Caco-2 (cell line): ENCODE measurements around the gene RBP5. TPM values are rescaled to one million over a fixed set of nuclear protein-coding genes. Genes with fewer than 3 reads are reported as not detected.

ENCODE experiments used
- BruUV-seq: library from RNA; stranded (reverse); fragments of 400-500 nt; replicated peaks from 2 replicates; lab custom pipeline; 2021; lab: Mats Ljungman, UMichigan
- CTCF ChIA-PET: fragments of 300-600 bp; sonication (Branson Sonifier 250); formaldehyde crosslinking; loops from one replicate; lab custom pipeline; 2022; ENCODE audit warnings: antibody characterized with exemption; lab: Charles Lee
- POLR2A ChIA-PET: fragments of 300-600 bp; sonication (Branson Sonifier 250); formaldehyde crosslinking; loops from one replicate; lab custom pipeline; 2022; ENCODE audit warnings: antibody characterized with exemption; lab: Charles Lee
- DNase-seq, 2 experiments: peaks; one replicate each; pipeline versions ENCODE4 v3.0.0 to v3.0.0-alpha.2; 2020 to 2022
- H3K27me3 ChIP-seq: replicated peaks from 2 replicates; pipeline ENCODE4 v1.6.0; 2011; ENCODE audit warnings: low read length; ENCODE audit not compliant: control insufficient read depth, insufficient read depth
- H3K36me3 ChIP-seq: 2 replicates; pipeline ENCODE4 v1.5.1; 2011; ENCODE audit warnings: low read length; ENCODE audit not compliant: control insufficient read depth, insufficient read depth
- H3K4me1 ChIP-seq: fragments of 250-450 bp; sonication (Bioruptor Pico); 2 replicates; pipeline ENCODE4 v1.5.1; 2020; ENCODE audit warnings: mild to moderate bottlenecking
- H3K4me3 ChIP-seq: 2 replicates; pipeline ENCODE4 v1.5.1; 2011; ENCODE audit warnings: low read depth, mild to moderate bottlenecking, control low read depth, low read length
- H3K9me3 ChIP-seq: fragments of 250-450 bp; sonication (Bioruptor Pico); 2 replicates; pipeline ENCODE4 v1.5.1; 2020; ENCODE audit warnings: mild to moderate bottlenecking, moderate library complexity
- H3K27ac Mint-ChIP-seq: one replicate; pipeline ENCODE4 v1.8.0; 2022; ENCODE audit warnings: mixed read lengths; ENCODE audit not compliant: unreplicated experiment
- H3K27me3 Mint-ChIP-seq: one replicate; pipeline ENCODE4 v1.8.0; 2022; ENCODE audit warnings: mixed read lengths; ENCODE audit not compliant: insufficient read depth, unreplicated experiment
- H3K36me3 Mint-ChIP-seq: one replicate; pipeline ENCODE4 v1.8.0; 2022; ENCODE audit warnings: mild to moderate bottlenecking, mixed read lengths; ENCODE audit not compliant: insufficient read depth, unreplicated experiment
- H3K4me1 Mint-ChIP-seq: one replicate; pipeline ENCODE4 v1.8.0; 2022; ENCODE audit warnings: low read depth, mixed read lengths; ENCODE audit not compliant: unreplicated experiment
- H3K4me3 Mint-ChIP-seq: one replicate; pipeline ENCODE4 v1.8.0; 2022; ENCODE audit warnings: mild to moderate bottlenecking, moderate library complexity, mixed read lengths; ENCODE audit not compliant: unreplicated experiment
- H3K9me3 Mint-ChIP-seq: one replicate; pipeline ENCODE4 v1.8.0; 2022; ENCODE audit warnings: mixed read lengths; ENCODE audit not compliant: unreplicated experiment
- CTCF ChIP-seq, 2 experiments: fragments of 200-600 bp in 1 of 2; IDR thresholded peaks; 1 replicate in 1 of 2; 2 replicates in 1 of 2; pipeline versions ENCODE4 v1.5.1 to v1.8.0; 2011 to 2022; ENCODE audit warnings: antibody characterized with exemption in 1 of 2, control low read depth in 1 of 2, inconsistent platforms in 1 of 2, low read depth in 1 of 2, low read length in 1 of 2, mild to moderate bottlenecking in 1 of 2, moderate library complexity in 1 of 2; ENCODE audit not compliant: insufficient read depth in 1 of 2, severe bottlenecking in 1 of 2, unreplicated experiment in 1 of 2
- intact Hi-C: fragments of 100-400 bp; cut with micrococcal nuclease; formaldehyde crosslinking; loops from one replicate; pipeline ENCODE4 v1.10.0; 2022; ENCODE audit not compliant: unreplicated experiment
- total RNA-seq: library from RNA; stranded (reverse); gene quantifications from 2 replicates; pipeline ENCODE4 v1.2.3, GENCODE V29; 2022

Gene RBP5
- total RNA-seq, 1 experiment from 2014 or later = 1.8 TPM

- Mint-ChIP-seq H3K36me3 (peaks cover 22% of the 10 kb centered on the region), H3K4me1 (peaks cover 41% of the 10 kb centered on the region), H3K4me3 (peak overlapping the region; percentile 86), H3K27ac (peak overlapping the region; percentile 79), H3K9me3 (no peaks in the 10 kb centered on the region), H3K27me3 (no peaks in the 10 kb centered on the region)
- H3K27me3 ChIP-seq = no peaks in the 10 kb centered on the region
- ChIA-PET POLR2A (interaction anchor here (0.8 kb wide), 1 partner anchor 186 kb away, joined by 3 read pairs; the partner anchor contains the start of gene RNU7-1), CTCF (no interaction called here)
- peak overlapping the region; percentile 70 for H3K4me3 ChIP-seq
- TF ChIP-seq CTCF (IDR thresholded peaks at IDR 0.05; ENCODE audit: insufficient read depth in 1 of 2, low read depth in 1 of 2, low read length in 1 of 2, severe bottlenecking in 1 of 2, unreplicated experiment in 1 of 2) = no peak
- H3K9me3 ChIP-seq = no peaks in the 10 kb centered on the region
- intact Hi-C loops = loop anchor here (1.0 kb wide), 1 partner anchor 21 kb away; no protein-coding TSS in a partner anchor
- peaks cover 30% of the 10 kb centered on the region for H3K4me1 ChIP-seq
- BruUV-seq = TSS peak; percentile 78
- no peaks in the 10 kb centered on the region; the same call in 1 of the 2 replicates for H3K36me3 ChIP-seq
- no peak for DNase-seq
These were observed 690 bp upstream of the RBP5 start for GRCh38 chr12:7129287-7129871.

DNA sequence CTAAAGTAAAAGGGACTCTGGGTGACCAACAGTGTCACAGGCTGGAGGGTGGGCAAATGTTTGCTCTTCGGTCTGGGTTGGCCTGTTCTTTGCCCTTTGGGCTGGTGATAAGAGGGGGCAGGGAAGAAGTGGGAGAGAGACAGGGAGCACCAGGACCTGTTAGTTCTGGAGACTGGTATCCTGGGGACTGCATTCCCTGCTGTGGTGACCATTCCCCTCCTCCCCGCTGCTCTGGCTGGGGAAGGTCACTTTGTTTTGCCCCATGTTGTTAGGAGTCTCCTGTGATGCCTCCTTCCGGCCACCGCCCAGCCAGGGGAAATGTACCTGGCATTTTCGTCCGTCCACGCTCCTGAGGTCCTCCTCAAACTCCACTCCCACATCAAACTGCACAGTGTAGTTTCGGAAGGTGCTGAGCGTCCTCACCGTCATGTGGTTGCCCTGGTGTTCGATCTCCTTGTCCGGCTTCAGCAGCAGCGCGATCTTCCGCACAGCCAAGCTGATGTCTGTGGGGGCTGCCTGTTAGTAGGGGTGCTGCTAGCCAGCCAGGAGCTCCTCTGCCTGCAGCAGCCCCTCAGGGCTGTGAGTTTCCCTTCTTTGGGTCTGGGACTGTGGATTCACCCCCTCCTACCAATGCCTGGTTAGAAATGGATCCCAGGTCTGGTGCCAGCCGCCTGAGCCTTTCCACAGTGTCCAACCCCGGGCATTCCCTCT lies 618 bp downstream of the RBP5 start:
- Mint-ChIP-seq H3K4me1 (peaks cover 54% of the 10 kb centered on the region), H3K27me3 (no peaks in the 10 kb centered on the region), H3K27ac (peak overlapping the region; percentile 16), H3K4me3 (peak overlapping the region; percentile 86), H3K9me3 (no peaks in the 10 kb centered on the region), H3K36me3 (peaks cover 22% of the 10 kb centered on the region)
- Histone ChIP-seq H3K4me3 (no peak overlapping the region), H3K36me3 (no peaks in the 10 kb centered on the region), H3K27me3 (no peaks in the 10 kb centered on the region), H3K9me3 (no peaks in the 10 kb centered on the region), H3K4me1 (peaks cover 42% of the 10 kb centered on the region)
- intact Hi-C loops = no loop called here
- peak in 1 of 2 experiments; percentile 32 for DNase-seq
- no TSS peak for BruUV-seq
- ChIA-PET POLR2A (no interaction called here), CTCF (interaction anchor here (0.5 kb wide), 1 partner anchor 14 kb away, joined by 4 read pairs; no protein-coding TSS in a partner anchor)
- TF ChIP-seq CTCF (IDR thresholded peaks at IDR 0.05; ENCODE audit: insufficient read depth in 1 of 2, low read depth in 1 of 2, low read length in 1 of 2, severe bottlenecking in 1 of 2, unreplicated experiment in 1 of 2) = no peak

DNA sequence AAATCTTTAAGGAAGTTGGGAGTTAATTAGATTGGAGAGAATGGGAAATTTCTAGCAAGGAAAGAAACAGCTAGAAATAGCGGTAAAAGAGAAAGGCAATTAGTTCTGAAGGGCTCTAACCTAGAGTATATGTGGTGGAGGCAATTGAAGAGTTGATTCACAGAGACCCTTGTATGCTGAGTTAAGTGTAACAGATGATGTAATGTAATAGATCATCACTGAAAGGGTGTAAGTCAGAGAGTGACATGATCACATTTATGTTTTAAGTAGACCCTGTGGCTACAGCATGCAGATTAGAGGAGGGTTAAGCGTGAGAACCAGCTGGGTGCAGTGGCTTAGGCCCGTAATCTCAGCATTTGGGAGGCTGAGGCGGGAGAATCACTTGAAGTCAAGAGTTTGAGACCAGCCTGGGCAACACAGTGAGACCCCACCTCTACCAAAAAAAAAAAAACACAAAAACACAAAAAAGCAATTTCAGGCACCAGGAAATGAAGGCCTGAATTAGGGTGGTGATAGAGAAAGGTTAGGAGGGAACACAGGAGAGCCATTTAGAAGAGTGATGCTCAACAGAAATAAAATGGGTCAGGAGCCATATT lies 3.0 kb downstream of the RBP5 start:
- Histone ChIP-seq H3K4me1 (peaks cover 35% of the 10 kb centered on the region), H3K9me3 (no peaks in the 10 kb centered on the region), H3K4me3 (no peak overlapping the region), H3K36me3 (0 out of 2 replicates have a peak, but pooled peaks cover 2% of the 10 kb centered on the region), H3K27me3 (no peaks in the 10 kb centered on the region)
- H3K27ac Mint-ChIP-seq = no peak overlapping the region
- BruUV-seq = TSS peak; percentile 13
- POLR2A ChIA-PET = interaction anchor here (0.6 kb wide), 1 partner anchor 179 kb away, joined by 4 read pairs; no protein-coding TSS in a partner anchor
- H3K36me3 Mint-ChIP-seq = peaks cover 12% of the 10 kb centered on the region
- no peak for TF ChIP-seq CTCF (IDR thresholded peaks at IDR 0.05; ENCODE audit: insufficient read depth in 1 of 2, low read depth in 1 of 2, low read length in 1 of 2, severe bottlenecking in 1 of 2, unreplicated experiment in 1 of 2)
- no peak for DNase-seq
- peaks cover 50% of the 10 kb centered on the region for H3K4me1 Mint-ChIP-seq
- no peaks in the 10 kb centered on the region for H3K9me3 Mint-ChIP-seq
- no peaks in the 10 kb centered on the region for H3K27me3 Mint-ChIP-seq
- CTCF ChIA-PET = interaction anchor here (0.6 kb wide), 2 partner anchors 15 to 127 kb away, joined by 3 to 7 read pairs; no protein-coding TSS in a partner anchor
- no peak overlapping the region for H3K4me3 Mint-ChIP-seq
- intact Hi-C loops = no loop called here
